Stimulated activated CD4-positive, alpha-beta T cell treated with anti-CD3 and anti-CD28 coated beads, TNF-alpha, amount 100 ng/mL, for 1 hour (primary cell): ENCODE data around the gene SYT6.

ENCODE experiments used
- DNase-seq, 3 donors: peaks; one replicate each; pipeline ENCODE4 v3.0.0-alpha.2; 2020; ENCODE audit warnings: low read depth in 3 of 3, low spot score in 1 of 3

Gene SYT6

GRCh38 chr1:114118351-114118990 lies 35.2 kb downstream of the SYT6 start:
- DNase-seq = no peak

- no peak for DNase-seq
Measured at GRCh38 chr1:114117654-114118053, 36.0 kb downstream of the SYT6 start.

GRCh38 chr1:114116086-114116485 lies 37.6 kb downstream of the SYT6 start:
- DNase-seq = no peak

GRCh38 chr1:114114185-114115094 lies 39.2 kb downstream of the SYT6 start:
- no peak for DNase-seq

- DNase-seq = no peak
Measured at GRCh38 chr1:114113411-114114184, 40.1 kb downstream of the SYT6 start.

- no peak for DNase-seq
Measured at GRCh38 chr1:114112775-114113174, 40.9 kb downstream of the SYT6 start.

GRCh38 chr1:114111731-114112641 lies 41.7 kb downstream of the SYT6 start:
- no peak for DNase-seq

GRCh38 chr1:114109981-114110380 lies 43.7 kb downstream of the SYT6 start:
- DNase-seq = no peak

GRCh38 chr1:114108751-114109255 lies 44.9 kb downstream of the SYT6 start:
- no peak for DNase-seq

GRCh38 chr1:114107474-114108435 lies 45.9 kb downstream of the SYT6 start:
- no peak for DNase-seq

GRCh38 chr1:114105421-114105979 lies 48.2 kb downstream of the SYT6 start:
- DNase-seq = no peak

GRCh38 chr1:114104949-114105348 lies 48.7 kb downstream of the SYT6 start:
- DNase-seq = no peak

- no peak for DNase-seq
Measured at GRCh38 chr1:114103992-114104391, 49.7 kb downstream of the SYT6 start.

GRCh38 chr1:114102136-114102535 lies 51.5 kb downstream of the SYT6 start:
- DNase-seq = no peak

- no peak for DNase-seq
Measured at GRCh38 chr1:114100148-114100547, 53.5 kb downstream of the SYT6 start.

GRCh38 chr1:114099268-114099667 lies 54.4 kb downstream of the SYT6 start:
- DNase-seq = no peak

GRCh38 chr1:114097109-114097508 lies 56.6 kb downstream of the SYT6 start:
- no peak for DNase-seq

GRCh38 chr1:114094675-114095074 lies 59.0 kb downstream of the SYT6 start:
- no peak for DNase-seq

GRCh38 chr1:114094363-114094634 lies 59.4 kb downstream of the SYT6 start:
- DNase-seq = no peak
